OCI-LY7 (cell line): ENCODE data around the gene MRPS16.
"Not testable (repeated sequence)": the region's sequence is repeated elsewhere in the genome, so short reads cannot be mapped to it uniquely, and the experiment has no call there.

ENCODE experiments used
- CTCF ChIP-seq: fragments of 200-600 bp; sonication (generic); conservative IDR thresholded peaks from 2 replicates; pipeline ENCODE4 v1.5.1; 2014; ENCODE audit warnings: mild to moderate bottlenecking, antibody characterized with exemption, low read length, moderate library complexity, mixed read lengths
- EZH2phosphoT487 ChIP-seq: fragments of 200-600 bp; sonication (generic); IDR thresholded peaks from 2 replicates; pipeline ENCODE4 v1.6.1; 2018; ENCODE audit warnings: low read depth, borderline replicate concordance, mild to moderate bottlenecking, mixed run types, antibody characterized with exemption, low read length, moderate library complexity, mixed read lengths

GRCh38 chr10:73258612-73259011 lies 6.2 kb upstream of the MRPS16 start:
- not testable (repeated sequence) for TF ChIP-seq CTCF, EZH2phosphoT487
